ENCODE measurements around the gene TEX52. TPM values are rescaled to one million over a fixed set of nuclear protein-coding genes. Genes with fewer than 3 reads are reported as not detected.

The TEX52 gene
- total and polyA plus RNA-seq, 2 donors (not counting 3 experiments of a cell fraction or from before 2014, with no cell fraction given): not detected

DNA sequence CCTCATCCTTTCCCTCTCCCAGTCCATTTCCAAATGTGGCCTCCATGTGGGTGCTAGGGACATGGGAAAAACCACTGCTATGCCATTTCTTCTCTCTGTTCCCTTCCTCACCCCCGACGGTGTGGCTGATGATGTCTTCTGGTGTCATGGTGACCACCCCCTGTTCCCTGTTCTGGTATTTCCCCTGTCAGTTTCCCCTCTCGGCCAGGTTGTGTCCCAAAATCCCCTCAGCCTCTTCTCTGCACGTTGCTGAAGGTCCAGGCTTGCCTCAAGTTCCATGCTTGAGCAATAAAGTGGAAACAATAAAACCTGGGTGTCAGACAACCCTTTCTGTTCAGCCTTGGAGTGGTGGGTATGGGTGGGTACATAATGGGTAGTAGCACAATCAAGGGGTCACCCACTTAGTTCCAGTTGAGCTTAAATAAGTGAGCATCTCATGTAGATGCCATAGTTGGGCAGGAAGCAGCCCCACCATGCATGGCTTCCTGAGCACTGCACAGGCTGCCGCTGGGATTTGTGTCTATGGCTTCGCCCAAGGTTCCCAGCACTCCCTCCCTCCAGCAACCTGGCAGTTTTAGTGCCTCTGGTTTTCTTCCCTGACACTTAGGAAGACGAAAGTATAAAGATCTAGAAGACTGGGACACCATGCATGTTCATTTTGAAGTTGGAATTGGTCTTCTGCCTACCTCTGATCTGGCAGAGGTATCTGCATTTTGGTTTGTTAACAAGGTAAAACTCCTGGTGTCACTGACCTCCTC, 53.0 kb downstream of the TEX52 start:
- TF ChIP-seq MYC (IDR thresholded peaks at IDR 0.05; ENCODE audit: low read depth, low read length): no peak
- no peak for TF ChIP-seq POLR2A (IDR thresholded peaks at IDR 0.05; ENCODE audit: low read depth, low read length)
- TF ChIP-seq POLR2AphosphoS5 (IDR thresholded peaks at IDR 0.05; ENCODE audit: insufficient read depth, low read depth, low read length): no peak
- dilution Hi-C loops (cut with MboI; ENCODE audit: extremely low pct_ligation_motif_present, low sequenced_read_pairs): no loop called here
- Histone ChIP-seq H3K9me1 (replicated peaks; ENCODE audit: control insufficient read depth, extremely low read depth, insufficient read depth, low read length) (no peaks in the 10 kb centered on the region), H3K79me2 (ENCODE audit: control insufficient read depth, insufficient read depth, low read length) (no peaks in the 10 kb centered on the region), H3K4me1 (ENCODE audit: control insufficient read depth, extremely low read depth, insufficient read depth, low read length) (peaks cover 6% of the 10 kb centered on the region), H3K27ac (ENCODE audit: insufficient read depth, low read depth, low read length) (no peak overlapping the region), H4K20me1 (replicated peaks; ENCODE audit: control insufficient read depth, extremely low read depth, insufficient read depth, low read length) (no peaks in the 10 kb centered on the region), H3K4me3 (replicated peaks in 1 of 3; ENCODE audit: insufficient read depth in 1 of 3, low read depth in 1 of 3, low read length in 3 of 3) (no peak overlapping the region), H3K9ac (replicated peaks; ENCODE audit: extremely low read depth, insufficient read depth, low read length) (no peak overlapping the region), H3K36me3 (ENCODE audit: control insufficient read depth in 2 of 2, extremely low read depth in 1 of 2, insufficient read depth in 2 of 2, low read length in 2 of 2) (peaks cover 28 to 43% of the 10 kb centered on the region in 2 experiments), H3K9me3 (replicated peaks; ENCODE audit: control insufficient read depth, insufficient read depth, low read length) (no peaks in the 10 kb centered on the region), H2AFZ (ENCODE audit: low read depth, low read length) (no peak overlapping the region), H3K4me2 (ENCODE audit: insufficient read depth, low read length) (no peak overlapping the region), H3K27me3 (ENCODE audit: control insufficient read depth in 2 of 2, insufficient read depth in 2 of 2, low read length in 2 of 2) (no peaks in the 10 kb centered on the region)
- TSS peak; percentile 59 for BruUV-seq (replicated peaks)
- ChIA-PET CTCF (interaction anchor here (1.1 to 1.3 kb wide), 2 partner anchors 8 to 10 kb away, joined by 4 to 11 read pairs; partner anchors contain the start of gene ITFG2), POLR2A (interaction anchor here (1.1 kb wide), 1 partner anchor 9 kb away, joined by 3 read pairs; the partner anchor contains the start of gene ITFG2)
- FAIRE-seq: no peak
- no peak for DNase-seq (ENCODE audit: low read depth, low spot score)
- intact Hi-C loops (cut with micrococcal nuclease): no loop called here

GRCh38 chr12:2801044-2801783, 55.6 kb downstream of the TEX52 start:
- Histone ChIP-seq H3K9ac (replicated peaks; ENCODE audit: extremely low read depth, insufficient read depth, low read length) (no peak overlapping the region), H3K9me1 (replicated peaks; ENCODE audit: control insufficient read depth, extremely low read depth, insufficient read depth, low read length) (no peaks in the 10 kb centered on the region), H3K9me3 (replicated peaks; ENCODE audit: control insufficient read depth, insufficient read depth, low read length) (no peaks in the 10 kb centered on the region), H4K20me1 (replicated peaks; ENCODE audit: control insufficient read depth, extremely low read depth, insufficient read depth, low read length) (no peaks in the 10 kb centered on the region), H3K79me2 (ENCODE audit: control insufficient read depth, insufficient read depth, low read length) (peaks cover 19% of the 10 kb centered on the region), H3K27me3 (ENCODE audit: control insufficient read depth in 2 of 2, insufficient read depth in 2 of 2, low read length in 2 of 2) (no peaks in the 10 kb centered on the region), H2AFZ (ENCODE audit: low read depth, low read length) (no peak overlapping the region), H3K4me3 (replicated peaks in 1 of 3; ENCODE audit: insufficient read depth in 1 of 3, low read depth in 1 of 3, low read length in 3 of 3) (no peak overlapping the region), H3K36me3 (ENCODE audit: control insufficient read depth in 2 of 2, extremely low read depth in 1 of 2, insufficient read depth in 2 of 2, low read length in 2 of 2) (peaks cover 30 to 46% of the 10 kb centered on the region in 2 experiments), H3K27ac (ENCODE audit: insufficient read depth, low read depth, low read length) (no peak overlapping the region), H3K4me2 (ENCODE audit: insufficient read depth, low read length) (no peak overlapping the region), H3K4me1 (ENCODE audit: control insufficient read depth, extremely low read depth, insufficient read depth, low read length) (peaks cover 26% of the 10 kb centered on the region)
- TF ChIP-seq MAX (IDR thresholded peaks at IDR 0.05; ENCODE audit: insufficient read depth, insufficient read length) (no peak), POLR2AphosphoS5 (IDR thresholded peaks at IDR 0.05; ENCODE audit: insufficient read depth, low read depth, low read length) (no peak), JUN (IDR thresholded peaks at IDR 0.05; ENCODE audit: borderline replicate concordance, insufficient read depth, insufficient read length, low read depth) (no peak), MYC (IDR thresholded peaks at IDR 0.05; ENCODE audit: low read depth, low read length) (no peak), EZH2 (IDR thresholded peaks at IDR 0.05; ENCODE audit: borderline replicate concordance, low read depth, low read length, severe bottlenecking) (no peak), GATA2 (IDR thresholded peaks at IDR 0.05; ENCODE audit: insufficient read depth, insufficient read length, low read depth, low read length) (no peak), POLR2A (IDR thresholded peaks at IDR 0.05; ENCODE audit: low read depth, low read length) (no peak), CTCF (IDR thresholded peaks at IDR 0.05; ENCODE audit: extremely low read depth in 1 of 2, insufficient read depth in 1 of 2, low read depth in 1 of 2, low read length in 2 of 2) (no peak), FOS (IDR thresholded peaks at IDR 0.05; ENCODE audit: borderline replicate concordance, insufficient read depth, low read length) (no peak)
- ChIA-PET CTCF (no interaction called here), POLR2A (no interaction called here)
- no peak for FAIRE-seq
- no peak for DNase-seq (ENCODE audit: low read depth, low spot score)
- BruUV-seq (replicated peaks): no TSS peak
- dilution Hi-C loops (cut with MboI; ENCODE audit: extremely low pct_ligation_motif_present, low sequenced_read_pairs) (no loop called here), intact Hi-C loops (cut with micrococcal nuclease) (no loop called here)

Measured in endothelial cell of umbilical vein (primary cell).